K562 (cell line): ENCODE results near the gene CLIC3. TPM values are rescaled to one million over a fixed set of nuclear protein-coding genes. Genes with fewer than 3 reads are reported as not detected.

Source experiments
- ATAC-seq: fragments of 200-7000 bp; cut with Tn5 transposase; 3 replicates; pipeline ENCODE4 v1.9.1; 2020; ENCODE audit warnings: moderate library complexity
- BruUV-seq: library from RNA; stranded (reverse); fragments of 400-500 nt; replicated peaks from 2 replicates; lab custom pipeline; 2021; lab: Mats Ljungman, UMichigan
- CTCF ChIA-PET: fragments of 300-600 bp; formaldehyde crosslinking; extraction: SDS; loops from one replicate; lab custom pipeline; 2021; ENCODE audit warnings: low intra/inter-chr PET ratio; lab: Yijun Ruan, JAX
- POLR2A ChIA-PET: fragments of 300-600, 350-650 bp; sonication (Branson Sonifier 250); formaldehyde crosslinking; extraction: SDS; loops from one replicate; lab custom pipeline; 2021; ENCODE audit warnings: antibody characterized with exemption, inconsistent platforms; lab: Yijun Ruan, JAX
- DNase-seq, 4 experiments: peaks; one replicate each; pipeline versions ENCODE4 v3.0.0 to v3.0.0-alpha.2; 2011 to 2018; ENCODE audit warnings: low spot score in 3 of 4, mixed read lengths in 3 of 4; ENCODE audit errors: extremely low read depth in 1 of 4
- FAIRE-seq: peaks from 2 replicates; lab custom pipeline; 2011; peaks lifted over from hg19 to GRCh38; lab: Jason Lieb, UNC
- H2AFZ ChIP-seq: 2 replicates; pipeline ENCODE4 v1.6.0; 2011; ENCODE audit warnings: low read depth, low read length, control low read depth, inconsistent platforms
- H3K27ac ChIP-seq: fragments of 200-600 bp; 3 replicates; pipeline ENCODE4 v1.8.0; 2011; ENCODE audit warnings: low read depth, mild to moderate bottlenecking, control low read depth, inconsistent platforms, low read length, moderate library complexity, mixed read lengths; ENCODE audit errors: extremely low read depth
- H3K27me3 ChIP-seq, 2 experiments: fragments of 300-600 bp in 1 of 2; 2 replicates in 1 of 2; 3 replicates in 1 of 2; pipeline versions ENCODE4 v1.6.0 to v1.8.0; 2011; ENCODE audit warnings: inconsistent platforms in 2 of 2, low read length in 2 of 2, mild to moderate bottlenecking in 1 of 2, mixed read lengths in 1 of 2, moderate library complexity in 1 of 2; ENCODE audit not compliant: control insufficient read depth in 2 of 2, insufficient read depth in 2 of 2
- H3K36me3 ChIP-seq: fragments of 300-600 bp; 3 replicates; pipeline ENCODE4 v1.8.0; 2011; ENCODE audit warnings: mild to moderate bottlenecking, low read length, inconsistent platforms; ENCODE audit not compliant: control insufficient read depth, insufficient read depth
- H3K4me1 ChIP-seq, 2 experiments: fragments of 200-600 bp in 1 of 2; replicated peaks in 1 of 2; 2 replicates in 1 of 2; 3 replicates in 1 of 2; pipeline versions ENCODE4 v1.5.1 to v1.8.0; 2011; ENCODE audit warnings: inconsistent platforms in 2 of 2, low read length in 2 of 2, mild to moderate bottlenecking in 1 of 2, mixed read lengths in 1 of 2, moderate library complexity in 1 of 2; ENCODE audit not compliant: control insufficient read depth in 2 of 2, insufficient read depth in 2 of 2
- H3K4me2 ChIP-seq: 2 replicates; pipeline ENCODE4 v1.6.1; 2011; ENCODE audit warnings: low read length, control low read depth, inconsistent platforms, mixed read lengths; ENCODE audit not compliant: insufficient read depth
- H3K4me3 ChIP-seq: fragments of 200-600 bp; sonication (generic), shearing (Covaris generic); 2 replicates; pipeline ENCODE4 v1.5.1; 2016; ENCODE audit warnings: control low read depth, inconsistent platforms
- H3K79me2 ChIP-seq: fragments of 200-600 bp; 3 replicates; pipeline ENCODE4 v1.8.0; 2011; ENCODE audit warnings: low read length, inconsistent platforms; ENCODE audit not compliant: control insufficient read depth, insufficient read depth
- H3K9ac ChIP-seq, 2 experiments: 2 replicates each; pipeline versions ENCODE4 v1.6.0 to v1.6.1; 2011; ENCODE audit warnings: low read depth in 2 of 2, low read length in 2 of 2, control low read depth in 1 of 2, inconsistent platforms in 1 of 2, mild to moderate bottlenecking in 1 of 2, mixed read lengths in 1 of 2; ENCODE audit not compliant: insufficient read depth in 1 of 2
- H3K9me1 ChIP-seq: one replicate; pipeline ENCODE4 v1.6.0; 2011; ENCODE audit warnings: inconsistent platforms, mild to moderate bottlenecking, low read length, moderate library complexity; ENCODE audit not compliant: control insufficient read depth, insufficient read depth
- H3K9me3 ChIP-seq: replicated peaks from 2 replicates; pipeline ENCODE4 v1.5.1; 2011; ENCODE audit warnings: low read depth, low read length, inconsistent platforms; ENCODE audit not compliant: control insufficient read depth, insufficient read depth
- H4K20me1 ChIP-seq: replicated peaks from 2 replicates; pipeline ENCODE4 v1.6.1; 2011; ENCODE audit warnings: low read length, inconsistent platforms, mixed read lengths; ENCODE audit not compliant: control insufficient read depth, insufficient read depth
- FOXP1 ChIP-seq: sonication (generic); formaldehyde crosslinking; IDR thresholded peaks from 2 replicates; pipeline ENCODE4 v1.8.0; 2022; ENCODE audit warnings: mild to moderate bottlenecking, missing genetic modification reagents
- MAZ ChIP-seq, 2 experiments: fragments of 450-650 bp in 1 of 2; sonication (generic) in 1 of 2; formaldehyde crosslinking; IDR thresholded peaks in 1 of 2; conservative IDR thresholded peaks in 1 of 2; 2 replicates each; pipeline versions ENCODE4 v1.4.0 to v1.5.0; 2020; ENCODE audit warnings: mild to moderate bottlenecking in 1 of 2, missing genetic modification reagents in 1 of 2
- NEUROD1 ChIP-seq: fragments of 150-350 bp; IDR thresholded peaks from 2 replicates; pipeline ENCODE4 v1.6.1; 2014; ENCODE audit warnings: borderline replicate concordance, low read length, low read depth; ENCODE audit not compliant: partially characterized antibody
- SMAD3 ChIP-seq: fragments of 450-650 bp; formaldehyde crosslinking; conservative IDR thresholded peaks from 2 replicates; pipeline ENCODE4 v1.4.0; 2020; ENCODE audit warnings: mild to moderate bottlenecking
- ZNF785 ChIP-seq: fragments of 250-450 bp; sonication (Bioruptor Pico); IDR thresholded peaks from 2 replicates; pipeline ENCODE4 v1.4.0; 2020; ENCODE audit warnings: mild to moderate bottlenecking
- WGBS: fragments of 100-300 bp; shearing (Covaris generic); methylation state at CpG from one replicate; pipeline ENCODE4 v1.1.6; 2016; ENCODE audit warnings: low coverage, mixed read lengths; ENCODE audit not compliant: insufficient coverage; ENCODE audit errors: missing lambda C conversion rate; 5-methylcytosine and 5-hydroxymethylcytosine counted together
- in situ Hi-C: fragments of 300-500 bp; cut with MboI; formaldehyde crosslinking; loops from 4 replicates; pipeline ENCODE4 v1.15.0; 2018; ENCODE audit warnings: inconsistent platforms, mixed read lengths
- intact Hi-C: fragments of 100-400 bp; cut with micrococcal nuclease; formaldehyde crosslinking; loops from 2 replicates; pipeline ENCODE4 v1.14.2; 2022
- polyA plus RNA-seq, 8 experiments: library from polyadenylated mRNA; depleted of rRNA in 4 of 8; stranded (reverse) in 5 of 8; unstranded in 3 of 8; fragments of >200 nt; fragmentation: Nextera tagmentation in 2 of 8; fragmentation: Illumina TruSeq in 1 of 8; extraction: Ambion mirVana in 2 of 8; extraction: Trizol in 1 of 8; gene quantifications; 2 replicates each; pipeline versions ENCODE4 v1.2.1 to v1.2.3, GENCODE V29; 2011 to 2014; ENCODE audit warnings: inconsistent platforms in 1 of 8, missing spikeins in 1 of 8
- total RNA-seq, 7 experiments: library from RNA; depleted of rRNA in 6 of 7; stranded (reverse); fragments of >200 nt in 6 of 7; fragmentation: Illumina TruSeq in 2 of 7; extraction: Trizol in 2 of 7; gene quantifications; 2 replicates each; pipeline versions ENCODE4 v1.2.1 to v1.2.3, GENCODE V29; 2011 to 2021; ENCODE audit warnings: low replicate concordance in 1 of 7
- TF ChIP-seq, protein P1 (sequence below): fragments of 450-650 bp; IDR thresholded peaks from 2 replicates; pipeline ENCODE4 v1.6.1; 2017; ENCODE audit warnings: antibody characterized with exemption, mild to moderate bottlenecking
- TF ChIP-seq, protein P2 (sequence below), 2 experiments: fragments of 450-650 bp; formaldehyde crosslinking in 1 of 2; IDR thresholded peaks; 2 replicates each; pipeline versions ENCODE4 v1.4.0 to v1.6.1; 2014 to 2020; ENCODE audit warnings: mild to moderate bottlenecking in 2 of 2, borderline replicate concordance in 1 of 2, low read depth in 1 of 2

Gene CLIC3
- total and polyA plus RNA-seq, 9 of the 15 experiments (the other 6 are each of a cell fraction or from before 2014, with no cell fraction given): 0.27 to 0.29 TPM; not detected in 7

DNA sequence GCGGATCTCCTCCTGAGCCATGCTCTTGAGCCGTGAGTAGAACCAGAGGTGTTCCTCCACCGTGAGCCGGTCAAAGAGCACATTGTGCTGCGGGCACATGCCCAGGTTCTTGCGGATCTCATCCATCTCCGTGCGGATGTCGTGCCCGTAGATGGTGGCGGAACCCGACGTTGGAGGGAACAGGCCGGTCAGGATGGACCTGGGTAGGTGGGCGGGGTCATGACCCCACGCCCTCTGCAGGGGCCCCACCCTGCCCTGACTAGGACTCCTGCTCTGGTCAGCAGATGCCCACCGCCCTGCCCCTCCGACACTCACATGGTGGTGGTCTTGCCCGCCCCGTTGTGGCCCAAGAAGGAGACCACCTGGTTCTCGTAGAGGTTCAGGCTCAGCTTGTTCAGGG lies 19.6 kb upstream of the CLIC3 start:
- in situ Hi-C loops (no loop called here), intact Hi-C loops (no loop called here)
- 85% methylated on average over 19 of the region's 21 CpGs for WGBS
- Histone ChIP-seq H2AFZ (no peak overlapping the region), H3K79me2 (no peaks in the 10 kb centered on the region), H3K27ac (no peak overlapping the region), H3K36me3 (no peaks in the 10 kb centered on the region), H3K4me2 (no peak overlapping the region), H4K20me1 (no peaks in the 10 kb centered on the region), H3K4me1 (peaks cover 0 to 74% of the 10 kb centered on the region in 2 experiments; a peak in 2 of 5 replicates), H3K9ac (no peak overlapping the region), H3K9me3 (no peaks in the 10 kb centered on the region), H3K4me3 (no peak overlapping the region), H3K27me3 (no peaks in the 10 kb centered on the region), H3K9me1 (no peaks in the 10 kb centered on the region)
- no TSS peak for BruUV-seq
- DNase-seq (no peak), ATAC-seq (no peak), FAIRE-seq (no peak)
- ChIA-PET POLR2A (interaction anchor here (1.0 to 1.1 kb wide), 2 partner anchors 10 to 68 kb away, joined by 3 to 4 read pairs; no protein-coding TSS in a partner anchor), CTCF (no interaction called here)
- TF ChIP-seq SMAD3 (CRISPR knock-in tag): no peak
- no peak for TF ChIP-seq MAZ (CRISPR knock-in tag; conservative IDR thresholded peaks at IDR 0.05 in 1 of 2, IDR thresholded peaks at IDR 0.05 in 1 of 2)
- TF ChIP-seq, protein P1, sequence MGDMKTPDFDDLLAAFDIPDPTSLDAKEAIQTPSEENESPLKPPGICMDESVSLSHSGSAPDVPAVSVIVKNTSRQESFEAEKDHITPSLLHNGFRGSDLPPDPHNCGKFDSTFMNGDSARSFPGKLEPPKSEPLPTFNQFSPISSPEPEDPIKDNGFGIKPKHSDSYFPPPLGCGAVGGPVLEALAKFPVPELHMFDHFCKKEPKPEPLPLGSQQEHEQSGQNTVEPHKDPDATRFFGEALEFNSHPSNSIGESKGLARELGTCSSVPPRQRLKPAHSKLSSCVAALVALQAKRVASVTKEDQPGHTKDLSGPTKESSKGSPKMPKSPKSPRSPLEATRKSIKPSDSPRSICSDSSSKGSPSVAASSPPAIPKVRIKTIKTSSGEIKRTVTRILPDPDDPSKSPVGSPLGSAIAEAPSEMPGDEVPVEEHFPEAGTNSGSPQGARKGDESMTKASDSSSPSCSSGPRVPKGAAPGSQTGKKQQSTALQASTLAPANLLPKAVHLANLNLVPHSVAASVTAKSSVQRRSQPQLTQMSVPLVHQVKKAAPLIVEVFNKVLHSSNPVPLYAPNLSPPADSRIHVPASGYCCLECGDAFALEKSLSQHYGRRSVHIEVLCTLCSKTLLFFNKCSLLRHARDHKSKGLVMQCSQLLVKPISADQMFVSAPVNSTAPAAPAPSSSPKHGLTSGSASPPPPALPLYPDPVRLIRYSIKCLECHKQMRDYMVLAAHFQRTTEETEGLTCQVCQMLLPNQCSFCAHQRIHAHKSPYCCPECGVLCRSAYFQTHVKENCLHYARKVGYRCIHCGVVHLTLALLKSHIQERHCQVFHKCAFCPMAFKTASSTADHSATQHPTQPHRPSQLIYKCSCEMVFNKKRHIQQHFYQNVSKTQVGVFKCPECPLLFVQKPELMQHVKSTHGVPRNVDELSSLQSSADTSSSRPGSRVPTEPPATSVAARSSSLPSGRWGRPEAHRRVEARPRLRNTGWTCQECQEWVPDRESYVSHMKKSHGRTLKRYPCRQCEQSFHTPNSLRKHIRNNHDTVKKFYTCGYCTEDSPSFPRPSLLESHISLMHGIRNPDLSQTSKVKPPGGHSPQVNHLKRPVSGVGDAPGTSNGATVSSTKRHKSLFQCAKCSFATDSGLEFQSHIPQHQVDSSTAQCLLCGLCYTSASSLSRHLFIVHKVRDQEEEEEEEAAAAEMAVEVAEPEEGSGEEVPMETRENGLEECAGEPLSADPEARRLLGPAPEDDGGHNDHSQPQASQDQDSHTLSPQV: no peak
- TF ChIP-seq FOXP1 (CRISPR knock-in tag): no peak
- TF ChIP-seq, protein P2, sequence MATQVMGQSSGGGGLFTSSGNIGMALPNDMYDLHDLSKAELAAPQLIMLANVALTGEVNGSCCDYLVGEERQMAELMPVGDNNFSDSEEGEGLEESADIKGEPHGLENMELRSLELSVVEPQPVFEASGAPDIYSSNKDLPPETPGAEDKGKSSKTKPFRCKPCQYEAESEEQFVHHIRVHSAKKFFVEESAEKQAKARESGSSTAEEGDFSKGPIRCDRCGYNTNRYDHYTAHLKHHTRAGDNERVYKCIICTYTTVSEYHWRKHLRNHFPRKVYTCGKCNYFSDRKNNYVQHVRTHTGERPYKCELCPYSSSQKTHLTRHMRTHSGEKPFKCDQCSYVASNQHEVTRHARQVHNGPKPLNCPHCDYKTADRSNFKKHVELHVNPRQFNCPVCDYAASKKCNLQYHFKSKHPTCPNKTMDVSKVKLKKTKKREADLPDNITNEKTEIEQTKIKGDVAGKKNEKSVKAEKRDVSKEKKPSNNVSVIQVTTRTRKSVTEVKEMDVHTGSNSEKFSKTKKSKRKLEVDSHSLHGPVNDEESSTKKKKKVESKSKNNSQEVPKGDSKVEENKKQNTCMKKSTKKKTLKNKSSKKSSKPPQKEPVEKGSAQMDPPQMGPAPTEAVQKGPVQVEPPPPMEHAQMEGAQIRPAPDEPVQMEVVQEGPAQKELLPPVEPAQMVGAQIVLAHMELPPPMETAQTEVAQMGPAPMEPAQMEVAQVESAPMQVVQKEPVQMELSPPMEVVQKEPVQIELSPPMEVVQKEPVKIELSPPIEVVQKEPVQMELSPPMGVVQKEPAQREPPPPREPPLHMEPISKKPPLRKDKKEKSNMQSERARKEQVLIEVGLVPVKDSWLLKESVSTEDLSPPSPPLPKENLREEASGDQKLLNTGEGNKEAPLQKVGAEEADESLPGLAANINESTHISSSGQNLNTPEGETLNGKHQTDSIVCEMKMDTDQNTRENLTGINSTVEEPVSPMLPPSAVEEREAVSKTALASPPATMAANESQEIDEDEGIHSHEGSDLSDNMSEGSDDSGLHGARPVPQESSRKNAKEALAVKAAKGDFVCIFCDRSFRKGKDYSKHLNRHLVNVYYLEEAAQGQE (IDR thresholded peaks at IDR 0.05; ENCODE audit: borderline replicate concordance): no peak
- TF ChIP-seq, protein P2 (CRISPR knock-in tag; IDR thresholded peaks at IDR 0.05; ENCODE audit: low read depth): no peak
- no peak for TF ChIP-seq NEUROD1
- TF ChIP-seq ZNF785 (CRISPR knock-in tag): no peak
